Gastroesophageal sphincter (tissue), 4 donors: ENCODE data around the gene ITGB5. TPM values are rescaled to one million over a fixed set of nuclear protein-coding genes. Genes with fewer than 3 reads are reported as not detected.

Experiments
- ATAC-seq: fragments of 150-250 bp; one replicate; pipeline ENCODE4 v1.9.1; 2016; ENCODE audit warnings: mild to moderate bottlenecking, moderate library complexity
- H3K27ac ChIP-seq, 4 donors: fragments of 200-600 bp; sonication (generic) in 3 of 4; 1 replicate in 3 of 4; 2 replicates in 1 of 4; pipeline ENCODE4 v1.5.1; 2016 to 2019
- H3K27me3 ChIP-seq: fragments of 200-600 bp; sonication (generic); one replicate; pipeline ENCODE4 v1.5.1; 2019
- H3K36me3 ChIP-seq, 2 donors: fragments of 200-600 bp; sonication (generic); one replicate each; pipeline ENCODE4 v1.5.1; 2019; ENCODE audit warnings: control low read depth in 1 of 2
- H3K4me1 ChIP-seq, 3 donors: fragments of 200-600 bp; sonication (generic); 1 replicate in 2 of 3; 2 replicates in 1 of 3; pipeline ENCODE4 v1.5.1; 2016 to 2019; ENCODE audit warnings: control low read depth in 2 of 3
- H3K4me3 ChIP-seq, 2 donors: fragments of 200-600 bp; sonication (generic); one replicate each; pipeline ENCODE4 v1.5.1; 2019; ENCODE audit warnings: mild to moderate bottlenecking in 1 of 2, moderate library complexity in 1 of 2
- H3K9me3 ChIP-seq, 3 donors: fragments of 200-600 bp; sonication (generic); one replicate each; pipeline ENCODE4 v1.5.1; 2017 to 2019; ENCODE audit warnings: control low read depth in 2 of 3
- EP300 ChIP-seq: sonication (generic); formaldehyde crosslinking; IDR thresholded peaks from one replicate; pipeline ENCODE4 v1.6.1; 2017; ENCODE audit warnings: antibody characterized with exemption, mild to moderate bottlenecking
- POLR2A ChIP-seq, 2 donors: fragments of 450-650 bp; IDR thresholded peaks; one replicate each; pipeline ENCODE4 v1.6.1; 2017; ENCODE audit warnings: antibody characterized with exemption in 2 of 2, mild to moderate bottlenecking in 2 of 2, moderate library complexity in 1 of 2
- POLR2AphosphoS5 ChIP-seq: sonication (generic); formaldehyde crosslinking; IDR thresholded peaks from one replicate; pipeline ENCODE4 v1.6.1; 2017; ENCODE audit warnings: antibody characterized with exemption
- WGBS, 2 donors: methylation state at CpG; one replicate each; pipeline ENCODE4 v1.1.5; 2018; ENCODE audit warnings: low coverage in 1 of 2; 5-methylcytosine and 5-hydroxymethylcytosine counted together
- total RNA-seq, 4 donors: library from RNA; depleted of rRNA; stranded (reverse); fragments of >200 nt; gene quantifications; one replicate each; pipeline ENCODE4 v1.1.0, GENCODE V29; 2016
- TF ChIP-seq, protein P1 (sequence below), 4 experiments: fragments of 200-600 bp in 2 of 4; fragments of 450-650 bp in 2 of 4; sonication (generic) in 1 of 4; IDR thresholded peaks; one replicate each; pipeline ENCODE4 v1.5.1; 2017 to 2019; ENCODE audit warnings: antibody characterized with exemption in 4 of 4, mild to moderate bottlenecking in 2 of 4, moderate library complexity in 2 of 4

ITGB5 gene
- total RNA-seq, 4 donors from 2014 or later, result 125 to 312 (median 151) TPM

DNA sequence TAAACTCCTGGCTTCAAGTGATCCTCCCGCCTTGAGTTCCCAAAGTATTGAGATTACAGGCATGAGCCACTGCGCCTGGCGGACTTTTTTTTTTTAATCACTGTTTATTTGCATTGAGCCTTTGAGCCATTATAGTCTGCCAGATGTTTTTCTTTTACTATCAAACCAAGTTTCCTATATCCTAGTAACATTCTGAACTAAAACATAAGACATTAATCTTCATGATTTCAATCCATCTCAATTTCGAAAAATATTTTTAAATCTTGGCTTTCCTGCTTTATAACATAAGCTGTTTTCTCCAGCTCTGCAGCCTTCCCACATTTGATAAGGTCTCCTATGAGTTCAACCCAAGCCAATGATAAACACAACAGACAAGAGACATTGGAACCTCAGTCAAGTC lies 81.5 kb downstream of the ITGB5 start:
- no peak for ATAC-seq
- no peak overlapping the region for H3K4me3 ChIP-seq
- H3K9me3 ChIP-seq, result no peaks in the 10 kb centered on the region
- H3K36me3 ChIP-seq, result peaks cover 0 to 29% of the 10 kb centered on the region in 2 donors
- no peak overlapping the region for H3K27ac ChIP-seq
- no peaks in the 10 kb centered on the region for H3K27me3 ChIP-seq
- WGBS, 2 donors, result 91 to 92% methylated on average over 4 of the region's 4 CpGs
- TF ChIP-seq, protein P1, sequence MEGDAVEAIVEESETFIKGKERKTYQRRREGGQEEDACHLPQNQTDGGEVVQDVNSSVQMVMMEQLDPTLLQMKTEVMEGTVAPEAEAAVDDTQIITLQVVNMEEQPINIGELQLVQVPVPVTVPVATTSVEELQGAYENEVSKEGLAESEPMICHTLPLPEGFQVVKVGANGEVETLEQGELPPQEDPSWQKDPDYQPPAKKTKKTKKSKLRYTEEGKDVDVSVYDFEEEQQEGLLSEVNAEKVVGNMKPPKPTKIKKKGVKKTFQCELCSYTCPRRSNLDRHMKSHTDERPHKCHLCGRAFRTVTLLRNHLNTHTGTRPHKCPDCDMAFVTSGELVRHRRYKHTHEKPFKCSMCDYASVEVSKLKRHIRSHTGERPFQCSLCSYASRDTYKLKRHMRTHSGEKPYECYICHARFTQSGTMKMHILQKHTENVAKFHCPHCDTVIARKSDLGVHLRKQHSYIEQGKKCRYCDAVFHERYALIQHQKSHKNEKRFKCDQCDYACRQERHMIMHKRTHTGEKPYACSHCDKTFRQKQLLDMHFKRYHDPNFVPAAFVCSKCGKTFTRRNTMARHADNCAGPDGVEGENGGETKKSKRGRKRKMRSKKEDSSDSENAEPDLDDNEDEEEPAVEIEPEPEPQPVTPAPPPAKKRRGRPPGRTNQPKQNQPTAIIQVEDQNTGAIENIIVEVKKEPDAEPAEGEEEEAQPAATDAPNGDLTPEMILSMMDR (IDR thresholded peaks at IDR 0.05), result no peak
- TF ChIP-seq EP300 (no peak), POLR2AphosphoS5 (no peak), POLR2A (IDR thresholded peaks at IDR 0.05) (no peak)
- H3K4me1 ChIP-seq, result peaks cover 0 to 22% (median 11%) of the 10 kb centered on the region in 3 donors

DNA sequence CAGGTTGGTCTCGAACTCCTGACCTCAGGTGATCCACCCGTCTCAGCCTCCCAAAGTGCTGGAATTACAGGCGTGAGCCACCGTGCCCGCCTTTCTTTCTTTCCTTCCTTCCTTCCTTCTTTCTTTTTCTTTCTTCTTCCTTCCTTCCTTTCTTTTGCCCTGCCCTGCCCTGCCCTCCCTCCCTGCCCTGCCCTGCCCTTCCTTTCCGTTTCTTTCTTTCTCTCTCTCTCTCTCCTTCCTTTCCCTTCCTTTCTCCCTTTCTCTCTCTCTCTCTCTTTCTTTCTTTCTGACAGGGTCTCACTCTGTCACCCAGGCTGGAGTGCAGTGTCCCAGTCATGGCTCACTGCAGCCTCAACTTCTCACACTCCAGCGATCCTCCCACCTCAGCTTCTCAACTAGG lies 82.3 kb downstream of the ITGB5 start:
- ATAC-seq, result no peak
- no peaks in the 10 kb centered on the region for H3K27me3 ChIP-seq
- H3K36me3 ChIP-seq, result peaks cover 0 to 29% of the 10 kb centered on the region in 2 donors
- H3K27ac ChIP-seq, result no peak overlapping the region
- H3K9me3 ChIP-seq, result no peaks in the 10 kb centered on the region
- H3K4me3 ChIP-seq, result no peak overlapping the region
- H3K4me1 ChIP-seq, result peaks cover 0 to 25% (median 12%) of the 10 kb centered on the region in 3 donors
- WGBS, 2 donors, result 83 to 100% methylated on average over 1 to 6 of the region's 7 CpGs
- TF ChIP-seq, protein P1 (IDR thresholded peaks at IDR 0.05), result no peak
- TF ChIP-seq POLR2AphosphoS5, result no peak

DNA sequence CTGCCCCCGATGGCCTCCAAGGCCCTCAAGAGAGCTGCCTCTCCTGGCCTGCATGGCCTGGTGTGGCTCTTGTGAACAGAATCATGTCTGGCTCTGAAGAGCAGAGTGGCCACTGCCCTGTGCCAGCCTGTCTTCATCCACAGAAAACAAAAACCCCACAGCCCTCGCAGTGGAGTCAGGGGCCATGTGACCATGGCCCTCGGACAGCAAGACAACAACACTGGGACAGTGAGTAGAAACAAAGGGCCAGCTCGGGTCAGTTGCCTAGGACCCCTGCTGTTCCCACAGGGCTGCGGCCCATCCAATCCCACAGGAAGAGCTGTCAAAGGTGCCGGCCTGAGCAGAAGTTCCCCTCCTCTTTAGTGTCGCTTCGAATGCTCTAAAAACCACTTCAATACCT lies 84.5 kb downstream of the ITGB5 start:
- H3K27me3 ChIP-seq, result no peaks in the 10 kb centered on the region
- 85% methylated on average over 7 of the region's 8 CpGs; no CpG with 5 or more reads in 1 of the 2 donors for WGBS, 2 donors
- H3K36me3 ChIP-seq, result peaks cover 0 to 22% of the 10 kb centered on the region in 2 donors
- no peak overlapping the region for H3K4me3 ChIP-seq
- TF ChIP-seq, protein P1 (IDR thresholded peaks at IDR 0.05), result no peak
- TF ChIP-seq POLR2AphosphoS5 (no peak), EP300 (no peak), POLR2A (IDR thresholded peaks at IDR 0.05) (no peak)
- H3K4me1 ChIP-seq, result peaks cover 0 to 23% (median 12%) of the 10 kb centered on the region in 3 donors
- H3K9me3 ChIP-seq, result no peaks in the 10 kb centered on the region
- peak overlapping the region in 1 of 4 donors; percentile 4 for H3K27ac ChIP-seq
- no peak for ATAC-seq

DNA sequence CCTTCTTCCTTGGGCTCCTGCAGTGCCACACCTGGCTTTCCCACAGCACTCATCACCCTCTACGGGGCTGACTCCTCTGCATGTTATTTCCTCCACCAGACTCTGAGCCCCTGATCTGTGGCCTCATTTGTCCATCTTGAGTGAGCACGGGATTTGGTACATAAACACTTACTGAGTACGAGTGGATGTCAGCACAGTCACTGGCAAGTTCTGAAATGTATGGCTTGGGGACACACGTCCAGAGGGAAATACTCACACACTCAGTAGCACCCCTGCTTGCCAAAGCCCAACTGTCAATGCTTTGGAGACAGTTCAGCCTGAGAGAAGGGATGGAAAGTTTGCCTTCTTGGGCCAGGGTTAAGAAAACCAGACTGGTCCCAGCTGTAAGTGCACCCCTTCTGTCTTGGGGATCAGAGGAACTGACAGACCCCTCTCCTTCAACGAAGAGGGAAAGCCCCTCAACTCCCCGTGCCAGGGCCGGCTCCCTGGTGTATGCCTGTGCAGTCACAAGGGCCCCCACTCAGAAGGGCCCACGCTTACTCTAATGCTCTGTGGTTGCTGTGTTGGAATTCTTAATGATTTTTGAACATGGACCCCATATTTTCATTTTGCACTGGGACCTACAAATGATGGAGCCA lies 85.0 kb downstream of the ITGB5 start:
- H3K4me3 ChIP-seq, result no peak overlapping the region
- H3K36me3 ChIP-seq, result peaks cover 0 to 22% of the 10 kb centered on the region in 2 donors
- peak overlapping the region in 1 of 4 donors; percentile 64 for H3K27ac ChIP-seq
- WGBS, 2 donors, result 78 to 80% methylated on average over 3 to 6 of the region's 8 CpGs
- H3K4me1 ChIP-seq, result peaks cover 0 to 23% (median 12%) of the 10 kb centered on the region in 3 donors
- TF ChIP-seq, protein P1 (IDR thresholded peaks at IDR 0.05), result no peak
- TF ChIP-seq POLR2AphosphoS5 (no peak), EP300 (no peak), POLR2A (IDR thresholded peaks at IDR 0.05) (no peak)
- H3K9me3 ChIP-seq, result no peaks in the 10 kb centered on the region
- ATAC-seq, result no peak
- H3K27me3 ChIP-seq, result no peaks in the 10 kb centered on the region
